Measurements from ENCODE around the gene USP3.

DNA sequence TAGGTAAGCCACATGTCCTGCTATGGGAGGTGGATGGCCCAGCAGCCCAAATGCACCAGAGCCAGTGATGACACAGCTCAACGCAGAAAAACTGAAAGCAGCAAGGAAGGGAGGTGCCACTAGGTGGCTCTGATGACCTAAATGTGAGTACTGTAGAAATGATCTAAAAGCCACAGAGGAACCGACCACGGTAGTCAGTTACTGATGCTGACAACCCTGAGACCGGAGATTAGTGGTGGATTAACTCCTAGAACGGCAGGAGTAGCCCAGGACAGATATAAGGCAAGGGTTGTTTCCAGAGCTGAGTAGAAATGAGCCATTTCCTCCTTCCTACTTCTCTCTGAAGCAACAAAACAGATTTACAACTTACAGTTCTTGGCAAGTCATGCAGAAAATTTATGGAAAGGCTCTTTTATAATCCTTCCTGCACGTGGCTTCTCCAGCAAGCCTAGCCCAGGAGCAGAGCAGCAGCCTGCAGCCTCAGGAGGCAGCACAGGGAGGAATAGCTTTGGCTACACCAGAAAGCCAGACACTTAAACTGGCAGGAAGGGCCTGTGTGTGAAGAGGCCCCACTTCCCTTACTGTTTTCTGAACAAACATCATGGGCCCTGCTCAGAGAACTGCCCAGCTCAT lies 105.9 kb downstream of the USP3 start:
- no peak for TF ChIP-seq EZH2phosphoT487 (conservative IDR thresholded peaks at IDR 0.05; ENCODE audit: low read length)
- TF ChIP-seq, protein P1, sequence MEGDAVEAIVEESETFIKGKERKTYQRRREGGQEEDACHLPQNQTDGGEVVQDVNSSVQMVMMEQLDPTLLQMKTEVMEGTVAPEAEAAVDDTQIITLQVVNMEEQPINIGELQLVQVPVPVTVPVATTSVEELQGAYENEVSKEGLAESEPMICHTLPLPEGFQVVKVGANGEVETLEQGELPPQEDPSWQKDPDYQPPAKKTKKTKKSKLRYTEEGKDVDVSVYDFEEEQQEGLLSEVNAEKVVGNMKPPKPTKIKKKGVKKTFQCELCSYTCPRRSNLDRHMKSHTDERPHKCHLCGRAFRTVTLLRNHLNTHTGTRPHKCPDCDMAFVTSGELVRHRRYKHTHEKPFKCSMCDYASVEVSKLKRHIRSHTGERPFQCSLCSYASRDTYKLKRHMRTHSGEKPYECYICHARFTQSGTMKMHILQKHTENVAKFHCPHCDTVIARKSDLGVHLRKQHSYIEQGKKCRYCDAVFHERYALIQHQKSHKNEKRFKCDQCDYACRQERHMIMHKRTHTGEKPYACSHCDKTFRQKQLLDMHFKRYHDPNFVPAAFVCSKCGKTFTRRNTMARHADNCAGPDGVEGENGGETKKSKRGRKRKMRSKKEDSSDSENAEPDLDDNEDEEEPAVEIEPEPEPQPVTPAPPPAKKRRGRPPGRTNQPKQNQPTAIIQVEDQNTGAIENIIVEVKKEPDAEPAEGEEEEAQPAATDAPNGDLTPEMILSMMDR (IDR thresholded peaks at IDR 0.05; ENCODE audit: insufficient read depth, low read length, poor library complexity, severe bottlenecking) = peak; percentile 87
